Measurements from ENCODE around the gene RALB. TPM values are rescaled to one million over a fixed set of nuclear protein-coding genes. Genes with fewer than 3 reads are reported as not detected.

The RALB gene
- total and polyA plus RNA-seq, 2 experiments from 2014 or later, result 15.2 to 17.4 TPM

DNA sequence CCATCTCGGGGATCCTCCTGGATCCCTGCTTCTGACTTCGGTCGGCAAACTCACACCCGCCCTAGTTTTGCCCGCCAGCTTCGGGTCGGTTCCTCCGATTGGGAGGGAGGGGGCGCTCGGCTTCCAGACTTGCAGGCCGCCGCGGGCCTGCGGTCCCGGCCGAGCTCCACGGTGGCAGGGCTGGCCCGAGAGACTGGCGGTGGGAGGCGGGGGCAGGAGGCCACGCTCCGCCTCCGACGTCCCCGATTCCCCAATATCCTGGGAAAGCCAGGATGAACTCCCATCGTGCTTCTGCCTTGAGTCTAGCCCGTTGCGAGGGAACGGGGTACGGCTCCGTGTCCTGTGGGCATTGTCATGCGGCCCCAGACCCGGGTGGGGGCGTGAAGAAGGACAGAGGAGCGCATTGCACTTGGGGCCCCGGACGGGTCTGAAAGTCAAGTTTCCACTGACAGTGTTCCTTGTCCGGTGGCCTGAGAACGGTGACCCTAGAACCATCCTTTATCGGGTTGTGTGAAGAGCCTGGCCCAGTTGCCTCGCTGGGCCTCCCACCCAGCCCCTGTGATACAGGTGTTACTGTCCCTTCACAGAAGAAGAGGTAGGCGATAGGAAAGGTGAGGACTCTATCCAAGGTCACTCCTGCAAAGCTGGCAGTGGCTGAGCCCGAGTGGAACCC is 90.9 kb downstream of the RALB start (continued):
- peak; percentile 73 to 95 for TF ChIP-seq CTCF (conservative IDR thresholded peaks at IDR 0.05; ENCODE audit: low read depth in 2 of 2)
- TF ChIP-seq JUNB (IDR thresholded peaks at IDR 0.05; ENCODE audit: unreplicated experiment), result no peak
- no peak for TF ChIP-seq POLR2AphosphoS5 (IDR thresholded peaks at IDR 0.05; ENCODE audit: low read depth)

Small RNAs within 50 kb of the gene (small RNA-seq; reads per million reads assigned to genes)
- not detected for gene MTND4LP14 (ENCODE audit: low replicate concordance)

Other genes with a start within 250 kb of the RALB start
- gene EPB41L5, start 239.8 kb upstream of the RALB start, total RNA-seq (2014; rRNA removed; shearing (Covaris generic)), result 35.4 and 35.5 TPM in 2 replicates
- gene EPB41L5, start 239.8 kb upstream of the RALB start, polyA plus RNA-seq (2016; fragmentation: Nextera tagmentation; extraction: Ambion mirVana), result 13.9 and 15.5 TPM in 2 replicates
- 15.2 and 24.4 TPM in 2 replicates for gene TMEM185B, start 29.5 kb upstream of the RALB start, total RNA-seq (2014; rRNA removed; shearing (Covaris generic))
- gene TMEM185B, start 29.5 kb upstream of the RALB start, polyA plus RNA-seq (2016; fragmentation: Nextera tagmentation; extraction: Ambion mirVana), result 3.9 and 6.1 TPM in 2 replicates
- 0.16 and 0.21 TPM in 2 replicates for gene INHBB, start 93.3 kb downstream of the RALB start, total RNA-seq (2014; rRNA removed; shearing (Covaris generic))
- gene INHBB, start 93.3 kb downstream of the RALB start, polyA plus RNA-seq (2016; fragmentation: Nextera tagmentation; extraction: Ambion mirVana), result 0.16 TPM in 1 of 2 replicates, not detected in the other

Data from GM23338 (cell line).